GM18499 (cell line): ENCODE data around the gene KIF2A.
A peak's percentile ranks its signal among the peaks of the same experiment; 100 is the strongest.
"Not testable (repeated sequence)": the region's sequence is repeated elsewhere in the genome, so short reads cannot be mapped to it uniquely, and the experiment has no call there.

Source experiments
- ATAC-seq: cut with Tn5 transposase; IDR thresholded peaks from one replicate; pipeline ENCODE4 v1.9.1; 2021; ENCODE audit warnings: moderate number of reproducible peaks; ENCODE audit not compliant: insufficient read depth, unreplicated experiment

KIF2A gene

DNA sequence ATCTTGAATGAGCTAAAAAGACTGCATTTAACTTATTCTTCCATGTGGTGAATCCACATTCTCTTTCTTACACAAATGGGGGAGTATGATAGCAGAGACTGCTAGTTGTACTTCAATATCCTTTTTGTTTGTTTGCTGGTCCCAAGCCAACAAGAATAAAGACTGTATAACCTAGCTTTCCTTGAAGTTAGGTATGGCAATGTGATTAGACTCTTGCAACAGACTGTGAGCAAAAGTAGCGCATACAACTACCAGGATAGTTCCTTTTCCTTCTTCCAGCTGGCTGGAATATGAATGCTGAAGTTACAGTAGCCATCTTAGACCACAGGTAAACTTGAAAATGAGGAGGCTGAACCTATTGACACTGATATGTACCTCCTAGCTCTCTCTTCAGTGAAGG lies 17.9 kb upstream of the KIF2A start:
- ATAC-seq, result no peak

DNA sequence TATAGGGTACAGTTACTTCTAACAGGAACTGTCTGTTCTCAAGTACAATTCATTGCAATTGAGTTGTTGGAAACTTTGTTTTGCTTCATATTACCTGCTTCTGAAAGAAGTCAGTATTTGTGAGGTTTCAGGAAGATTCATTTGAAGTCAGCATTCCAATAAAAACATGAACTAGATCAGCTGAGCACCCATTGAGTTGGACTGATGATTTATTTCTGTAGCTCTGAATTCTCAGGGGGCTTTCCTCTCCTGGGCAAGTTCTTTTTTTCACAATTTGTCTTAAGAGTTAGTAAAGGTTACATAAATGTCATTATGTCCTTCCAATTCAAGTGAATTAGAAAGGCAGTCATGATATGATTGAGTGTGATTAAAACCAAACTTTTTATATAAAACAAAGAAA lies 16.2 kb upstream of the KIF2A start:
- ATAC-seq, result no peak

DNA sequence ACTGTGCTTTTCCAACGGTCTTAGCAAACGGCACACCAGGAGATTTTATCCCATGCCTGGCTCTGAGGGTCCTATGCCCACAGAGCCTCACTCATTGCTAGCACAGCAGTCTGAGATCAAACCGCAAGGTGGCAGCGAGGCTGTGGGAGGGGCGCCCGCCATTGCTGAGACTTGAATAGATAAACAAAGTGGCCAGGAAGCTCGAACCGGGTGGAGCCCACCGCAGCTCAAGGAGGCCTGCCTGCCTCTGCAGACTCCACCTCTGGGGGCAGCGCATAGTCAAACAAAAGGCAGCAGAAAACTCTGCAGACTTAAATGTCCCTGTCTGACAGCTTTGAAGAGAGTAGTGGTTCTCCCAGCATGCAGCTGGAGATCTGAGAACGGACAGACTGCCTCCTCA lies 14.2 kb upstream of the KIF2A start:
- ATAC-seq, result not testable (repeated sequence)

DNA sequence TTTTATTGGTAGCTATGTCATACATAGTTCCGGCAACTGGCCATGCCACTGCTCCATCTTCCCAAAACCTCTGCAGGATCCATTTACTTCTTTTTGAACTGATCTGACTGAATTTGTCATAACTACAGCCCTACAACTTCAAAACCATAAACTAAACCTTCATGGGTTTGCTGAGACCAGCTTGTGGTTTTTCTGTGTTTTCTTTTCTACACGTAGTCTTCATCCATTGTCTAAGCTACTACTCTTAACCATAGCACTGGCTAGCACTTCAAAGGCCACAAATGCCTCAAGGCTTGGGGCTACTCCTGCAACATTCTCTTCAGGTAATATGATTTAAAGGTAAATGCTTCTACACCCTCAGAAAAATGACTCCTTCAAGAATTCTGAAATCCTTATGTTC lies 9.0 kb upstream of the KIF2A start:
- no peak for ATAC-seq

DNA sequence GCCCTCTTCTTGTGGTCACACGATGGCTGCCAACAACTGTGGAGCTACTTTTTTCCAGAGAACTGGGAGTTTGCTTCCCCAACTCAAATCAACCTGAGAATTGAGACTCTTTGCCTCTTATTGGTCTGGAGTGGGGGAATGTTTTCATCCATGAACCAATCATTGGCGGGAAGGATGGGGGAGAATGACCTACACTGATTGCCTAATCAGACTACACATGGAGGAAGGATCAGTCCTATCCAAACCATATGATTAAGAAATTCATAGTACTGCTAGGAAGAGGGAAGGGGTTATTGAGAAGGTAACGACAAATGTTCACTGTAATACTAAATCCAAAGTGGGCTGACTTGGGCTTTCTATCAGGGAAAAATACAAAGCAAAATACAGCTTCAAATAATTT lies 7.9 kb upstream of the KIF2A start:
- ATAC-seq, result no peak

DNA sequence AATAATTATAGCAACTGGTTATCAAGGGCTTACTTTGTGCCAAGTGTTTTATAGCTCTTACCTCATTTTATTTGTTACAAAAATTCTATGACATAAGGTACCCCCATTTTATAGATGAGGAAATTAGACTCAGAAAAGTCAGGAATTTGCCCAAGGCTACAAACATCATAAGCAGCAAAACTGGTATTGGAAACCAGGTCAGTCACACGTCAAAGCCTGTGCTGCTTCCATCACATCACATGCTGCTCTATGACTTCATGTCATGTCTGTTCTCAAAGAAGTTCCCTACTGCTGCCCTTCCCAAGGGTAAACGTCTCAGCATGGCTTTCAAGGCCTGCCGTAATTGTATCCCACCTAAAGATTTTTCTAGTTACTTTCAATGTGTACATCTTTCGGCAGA lies 6.9 kb upstream of the KIF2A start:
- no peak for ATAC-seq

DNA sequence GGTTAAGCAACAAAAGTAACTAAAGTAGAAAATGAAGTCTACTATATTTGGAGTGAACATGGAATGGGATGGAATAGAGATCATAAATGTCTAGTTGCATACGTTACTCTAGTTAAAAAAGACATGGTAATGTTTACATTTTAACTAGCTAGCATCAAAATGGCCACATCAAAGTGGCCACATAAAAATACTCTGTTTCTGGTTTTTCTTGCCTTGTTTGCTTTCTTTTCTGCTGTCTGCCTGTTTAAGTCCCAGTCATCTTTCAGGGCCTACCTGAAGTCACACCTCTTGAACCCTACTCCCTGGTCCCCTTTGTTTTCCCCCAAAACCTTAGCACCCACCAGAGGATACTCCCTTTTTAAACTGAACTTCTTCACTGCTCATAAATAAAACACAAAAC lies 6.4 kb upstream of the KIF2A start:
- no peak for ATAC-seq

DNA sequence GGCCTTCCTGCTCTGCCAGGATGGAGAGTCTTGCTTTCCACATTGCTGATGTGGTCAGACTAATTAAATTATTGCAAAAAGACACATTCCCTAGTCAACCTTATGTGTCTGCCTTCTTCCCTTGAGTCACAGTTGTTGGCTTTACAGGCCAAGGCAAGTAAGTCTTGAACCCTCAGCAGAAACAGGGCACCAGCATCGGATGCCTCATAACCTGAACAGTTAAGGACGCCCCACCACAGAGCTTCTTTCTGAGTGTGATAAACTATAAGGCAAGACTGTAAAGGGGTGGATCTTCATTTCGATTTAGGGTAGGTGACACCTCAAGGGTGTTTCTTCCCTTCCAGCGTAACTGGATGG lies 670 bp upstream of the KIF2A start:
- no peak for ATAC-seq

DNA sequence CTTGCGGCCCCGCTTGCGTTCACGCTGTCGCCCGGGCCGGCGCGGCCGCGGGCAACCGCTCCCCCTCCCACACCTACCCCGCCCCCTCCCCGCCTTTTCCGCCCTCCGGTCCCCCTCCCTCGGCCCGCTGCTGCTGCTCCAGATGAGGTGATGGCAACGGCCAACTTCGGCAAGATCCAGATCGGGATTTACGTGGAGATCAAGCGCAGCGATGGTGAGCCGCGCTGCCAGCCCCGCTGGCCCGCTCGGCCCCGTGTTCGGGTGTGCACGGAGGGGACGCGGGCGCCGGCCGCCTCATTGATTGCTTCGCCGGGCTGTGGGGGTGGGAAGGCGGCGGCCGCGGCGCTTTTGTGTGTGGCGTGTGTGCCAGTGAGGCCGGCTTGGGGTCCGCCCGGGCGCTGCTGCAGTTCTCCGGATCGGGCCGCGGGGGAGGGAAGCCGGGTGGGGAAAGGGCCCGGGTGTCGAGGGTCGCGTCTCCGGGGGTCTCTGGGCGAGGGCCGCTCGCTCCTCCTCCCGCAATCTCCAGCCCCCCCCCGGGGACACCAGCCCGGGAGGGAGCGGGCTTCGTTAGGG lies 403 bp downstream of the KIF2A start:
- ATAC-seq, result no peak

DNA sequence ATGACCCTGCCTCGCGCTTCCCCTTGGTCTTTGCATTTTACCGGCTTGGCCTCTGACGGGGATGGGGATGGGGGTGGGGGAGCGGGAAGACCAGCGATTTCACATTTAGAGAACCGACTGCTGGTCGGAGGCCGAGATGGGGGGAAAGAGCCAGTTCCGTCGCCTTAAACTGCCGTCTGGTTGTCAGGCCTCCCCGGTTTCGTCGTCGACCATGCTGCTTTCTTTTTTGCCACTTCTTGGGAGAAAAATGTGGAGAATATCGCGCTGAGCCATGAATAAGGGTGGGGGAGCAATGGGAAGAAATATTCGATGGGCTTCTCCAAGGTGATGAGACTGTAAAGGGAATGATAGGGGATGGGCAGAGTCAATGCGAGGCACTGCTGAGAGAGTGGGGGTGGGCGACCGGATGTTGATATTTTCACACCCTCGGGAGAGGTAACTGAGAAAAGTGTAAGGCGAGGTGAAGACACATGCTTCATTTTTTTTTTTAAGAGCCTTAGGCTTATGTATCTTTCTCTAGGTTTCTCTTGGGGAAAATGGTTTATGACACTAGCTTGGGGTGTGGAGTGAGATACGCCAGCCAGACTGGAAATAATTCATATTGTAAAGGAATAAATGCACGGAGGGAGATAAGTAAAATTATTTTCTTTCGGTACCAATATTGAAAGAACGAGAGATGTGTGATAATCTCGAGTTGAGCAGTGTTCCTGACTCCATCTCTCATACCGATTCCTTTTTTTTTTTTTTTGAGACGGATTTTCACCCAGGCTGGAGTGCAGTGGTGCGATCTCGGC lies 1.1 kb downstream of the KIF2A start:
- no peak for ATAC-seq

DNA sequence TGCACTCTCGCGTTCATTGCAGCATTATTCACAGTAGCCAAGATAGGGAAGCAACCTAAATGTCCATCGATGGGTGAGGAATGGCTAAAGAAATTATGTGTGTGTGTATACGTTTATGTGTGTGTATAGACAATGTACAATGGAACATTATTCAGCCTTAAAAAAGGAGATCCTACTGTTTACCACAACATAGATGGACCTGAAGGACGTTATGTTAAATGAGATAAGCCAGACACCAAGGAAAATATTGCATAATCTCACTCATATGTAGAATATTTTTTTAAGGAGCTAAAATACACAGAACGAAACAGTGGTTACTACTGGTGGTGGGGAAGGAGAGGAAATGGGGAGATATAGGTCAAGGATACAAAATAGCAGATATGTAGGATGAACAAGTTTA lies 2.4 kb downstream of the KIF2A start:
- ATAC-seq, result no peak

DNA sequence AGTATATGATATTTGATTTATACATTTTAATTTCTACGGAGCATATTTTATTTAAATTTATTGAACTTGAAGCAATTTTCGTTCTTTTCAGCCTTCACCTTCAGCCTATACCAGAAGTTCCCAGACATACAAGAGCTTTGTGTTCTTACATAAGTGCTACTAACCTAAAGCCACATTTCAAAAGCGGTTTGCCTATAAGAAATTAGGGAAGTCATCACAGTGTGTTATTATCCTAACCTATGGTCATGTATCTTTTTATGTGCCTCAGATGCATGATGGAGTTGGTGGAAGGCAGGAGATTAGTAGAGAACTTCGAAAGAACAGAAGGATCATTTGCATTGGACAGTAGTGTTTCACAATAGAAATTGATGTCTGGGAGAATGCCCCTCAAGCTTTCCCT lies 3.1 kb downstream of the KIF2A start:
- ATAC-seq, result no peak

DNA sequence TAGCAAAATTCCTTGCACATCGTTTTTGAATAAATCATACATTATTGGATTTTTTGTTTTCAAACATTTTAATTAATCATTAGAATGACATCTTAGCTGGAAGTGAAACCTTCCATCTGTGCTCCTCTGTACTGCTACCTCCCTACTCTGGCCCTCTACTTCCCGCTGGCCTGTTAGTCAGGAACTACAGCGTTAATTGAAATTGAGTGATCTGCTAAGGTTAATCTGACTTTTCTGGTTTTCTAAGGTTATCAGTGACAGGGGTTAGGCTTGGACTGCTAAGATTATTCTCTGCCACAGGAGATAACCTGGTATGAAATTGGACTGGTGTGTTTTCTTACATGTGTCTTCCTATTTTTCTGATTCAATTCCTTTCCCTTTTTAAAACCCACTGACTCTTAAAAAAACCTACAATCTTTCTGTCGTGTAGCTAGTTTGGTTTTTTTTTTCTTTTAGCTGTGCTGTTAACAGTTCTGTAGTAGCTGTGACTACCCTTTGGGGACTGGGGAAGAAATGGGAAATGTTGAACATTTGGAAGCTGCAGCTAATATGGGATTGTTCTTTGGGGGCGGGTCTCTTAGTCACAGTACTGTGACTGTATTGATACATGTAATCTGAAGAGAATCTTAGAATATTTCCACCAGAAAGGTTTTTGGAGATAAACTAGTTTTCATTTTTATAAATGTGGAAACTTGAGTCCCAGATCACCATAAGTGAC lies 4.6 kb downstream of the KIF2A start:
- ATAC-seq, result no peak

DNA sequence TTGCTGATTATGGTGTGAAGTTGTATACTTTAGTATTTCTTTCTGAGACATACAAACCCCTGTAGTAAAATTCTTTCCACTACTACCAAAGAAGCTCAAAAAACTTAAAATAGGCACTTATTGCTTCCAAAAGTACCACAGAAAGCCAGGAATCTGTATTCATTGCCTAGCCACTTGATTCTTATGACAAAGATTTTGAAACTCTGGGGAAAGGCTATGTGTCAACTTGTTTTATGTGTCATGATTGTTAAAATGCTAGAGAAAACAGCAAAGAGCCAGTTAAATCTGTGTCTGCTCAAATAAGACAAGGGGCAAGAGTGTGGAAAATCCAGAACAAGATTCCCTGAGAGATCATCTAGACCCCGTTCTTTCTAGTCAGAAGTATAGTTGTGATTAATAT lies 6.0 kb downstream of the KIF2A start:
- no peak for ATAC-seq

DNA sequence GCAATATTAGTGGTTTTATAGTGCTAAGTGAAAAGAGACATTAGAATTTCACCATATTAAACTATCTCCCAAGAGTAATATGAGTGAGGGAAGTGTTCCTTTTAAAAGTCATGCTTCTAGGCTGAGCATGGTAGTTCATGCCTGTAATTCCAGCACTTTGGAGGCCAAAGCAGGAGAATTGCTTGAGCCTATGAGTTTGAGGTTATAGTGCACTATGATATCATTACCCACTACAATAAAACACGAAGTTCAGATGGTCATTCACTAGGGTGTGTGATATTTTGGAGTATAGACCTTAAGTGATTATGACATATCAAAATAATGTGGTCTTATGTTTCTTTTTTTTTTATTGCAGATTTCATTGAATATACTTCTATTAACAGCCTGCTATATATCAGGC lies 6.7 kb downstream of the KIF2A start:
- ATAC-seq, result no peak

DNA sequence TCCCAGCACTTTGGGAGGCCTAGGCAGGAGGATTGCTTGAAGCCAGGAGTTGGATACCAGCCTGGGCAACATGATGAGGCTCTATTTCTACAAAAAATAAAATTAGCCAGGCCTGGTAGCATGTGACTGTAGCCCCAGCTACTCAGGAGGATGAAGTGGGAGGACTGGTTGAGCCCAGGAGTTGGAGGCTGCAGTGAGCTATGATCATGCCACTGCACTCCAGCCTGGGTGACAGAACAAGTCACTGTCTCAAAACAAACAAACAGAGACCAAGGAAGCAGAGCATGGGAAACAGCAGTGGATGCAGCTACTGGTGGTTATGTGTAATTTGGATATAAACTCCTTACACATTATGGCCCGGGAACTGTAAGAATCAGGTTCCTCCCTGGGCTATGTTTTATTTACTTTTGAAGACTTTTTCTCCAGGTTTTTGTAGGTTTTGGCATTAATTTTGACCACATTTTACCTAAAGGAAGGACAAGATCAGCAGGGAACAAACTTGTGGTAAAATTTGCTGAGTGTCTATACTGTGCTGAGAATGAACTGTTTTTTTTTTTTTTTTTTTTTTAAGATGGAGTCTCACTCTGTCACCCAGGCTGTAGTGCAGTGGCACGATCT lies 8.3 kb downstream of the KIF2A start:
- ATAC-seq, result no peak

DNA sequence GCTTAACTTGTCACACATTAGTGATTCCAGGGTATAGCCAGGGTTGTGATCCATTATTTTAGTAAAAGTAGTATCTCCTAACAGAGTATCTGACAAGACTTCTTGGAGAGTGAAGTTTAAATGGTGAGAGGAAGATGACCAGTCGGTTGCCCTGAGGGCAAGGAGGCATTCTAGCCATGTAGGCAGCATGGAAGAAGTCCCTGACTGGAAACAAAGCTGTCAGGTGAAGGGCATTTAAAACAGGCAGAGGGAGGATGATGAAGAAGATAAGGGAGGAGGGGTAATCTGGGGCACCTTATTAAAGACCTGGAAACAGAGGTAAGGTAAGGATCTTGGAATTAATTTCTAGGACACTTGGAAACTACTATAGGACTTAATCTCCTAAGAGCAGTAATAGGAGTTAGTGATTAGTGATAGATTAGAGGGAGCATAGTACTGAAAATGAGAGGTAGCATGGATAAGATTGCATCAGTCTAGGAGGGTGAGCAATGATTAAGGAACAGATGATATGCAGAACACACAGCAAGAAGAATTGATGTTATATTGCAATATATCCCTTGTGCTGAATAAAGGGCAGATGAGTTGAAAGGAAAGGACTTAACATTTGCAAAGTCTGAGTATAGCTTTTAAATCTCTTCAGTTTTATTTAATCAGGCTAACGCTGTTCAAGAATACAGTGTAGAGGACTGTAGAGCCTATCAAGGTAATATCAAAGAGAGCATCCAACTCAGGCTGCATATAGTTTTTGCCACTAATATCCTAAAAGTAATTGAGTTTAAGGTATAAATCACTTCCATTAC lies 9.6 kb downstream of the KIF2A start:
- ATAC-seq, result no peak

DNA sequence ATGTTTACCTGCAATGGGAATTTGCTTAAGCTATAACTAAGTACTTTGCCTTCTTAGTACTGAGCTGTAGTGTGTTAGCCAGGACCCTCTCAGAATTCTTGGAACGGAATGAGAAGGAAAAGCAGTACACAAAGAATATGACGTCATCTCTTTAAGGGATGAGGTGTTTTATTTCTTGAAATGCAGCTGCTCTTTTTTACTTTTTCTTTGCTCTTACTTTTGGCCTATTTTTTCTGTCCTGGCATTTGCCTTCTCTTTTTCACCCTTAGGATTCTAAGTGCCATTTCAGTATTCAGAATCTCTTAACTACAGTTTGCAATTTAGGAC lies 10.1 kb downstream of the KIF2A start:
- ATAC-seq, result no peak

DNA sequence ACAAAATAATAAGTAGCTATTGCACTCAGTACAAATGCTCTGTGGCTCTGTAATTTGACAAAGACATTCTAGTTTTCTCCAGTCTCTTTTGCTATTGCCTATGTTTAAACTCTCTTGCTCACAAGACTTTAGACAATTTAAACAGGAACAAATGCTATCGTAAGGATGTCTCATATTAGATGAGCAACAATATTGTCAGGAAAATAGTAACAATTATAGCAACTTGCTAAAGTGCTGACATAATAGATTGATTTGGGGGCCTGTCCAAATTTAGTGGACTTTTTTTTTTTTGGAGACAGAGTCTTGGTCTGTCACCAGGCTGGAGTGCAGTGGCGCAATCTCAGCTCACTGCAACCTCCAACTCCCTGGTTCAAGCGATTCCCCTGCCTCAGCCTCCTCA lies 11.8 kb downstream of the KIF2A start:
- ATAC-seq, result no peak

DNA sequence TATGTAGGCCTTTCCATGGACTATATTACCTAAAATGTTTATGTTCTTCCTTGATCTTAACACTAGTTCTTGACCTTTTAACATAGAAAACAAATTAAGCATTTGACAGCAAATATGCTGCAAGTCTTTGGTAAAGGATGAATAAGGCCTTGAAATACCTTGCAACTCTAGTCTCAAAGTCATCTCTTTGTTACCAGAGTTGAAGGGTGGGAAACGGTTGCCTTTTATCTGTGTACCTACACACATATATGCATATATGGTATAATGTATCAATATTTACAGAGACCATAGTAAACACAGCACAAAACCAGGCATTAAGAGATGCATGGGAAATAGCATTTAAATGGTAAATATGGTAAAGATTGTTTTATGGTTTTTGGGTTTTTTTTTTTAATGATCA lies 16.5 kb downstream of the KIF2A start:
- ATAC-seq, result no peak

DNA sequence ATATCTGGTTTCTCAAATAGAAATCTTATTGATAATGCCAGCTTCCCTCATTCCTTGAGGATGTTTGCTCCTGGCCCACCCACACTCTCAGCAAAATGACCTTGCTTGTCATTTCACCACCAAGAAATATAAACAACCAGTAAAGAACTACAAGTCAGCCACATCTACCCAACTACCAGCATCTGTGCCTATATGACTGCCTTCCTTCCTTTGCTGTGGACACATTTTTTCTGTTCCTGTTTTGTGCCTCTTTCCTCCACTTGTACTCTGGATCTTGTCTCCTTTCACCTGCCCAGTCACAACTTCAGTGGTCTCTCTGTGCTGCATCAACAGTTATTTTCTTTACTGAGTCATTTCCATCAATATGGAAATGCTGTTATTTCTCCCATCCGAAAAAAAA lies 20.3 kb downstream of the KIF2A start:
- ATAC-seq, result peak; percentile 56
